HepG2 (cell line): Measurements from ENCODE around the gene TMEM209.

Experiments used
- ELF4 ChIP-seq: sonication (generic); formaldehyde crosslinking; IDR thresholded peaks from 2 replicates; pipeline ENCODE4 v1.5.0; 2020; ENCODE audit warnings: missing genetic modification reagents, mild to moderate bottlenecking, moderate library complexity, borderline replicate concordance
- MTA3 ChIP-seq: sonication (generic); formaldehyde crosslinking; IDR thresholded peaks from 2 replicates; pipeline ENCODE4 v1.4.0; 2020; ENCODE audit warnings: missing genetic modification reagents
- NFE2 ChIP-seq: sonication (generic); formaldehyde crosslinking; IDR thresholded peaks from 2 replicates; pipeline ENCODE4 v1.4.0; 2020; ENCODE audit warnings: missing genetic modification reagents
- NRL ChIP-seq: sonication (generic); formaldehyde crosslinking; IDR thresholded peaks from 2 replicates; pipeline ENCODE4 v1.5.0; 2020; ENCODE audit warnings: missing genetic modification reagents, mild to moderate bottlenecking, moderate library complexity, borderline replicate concordance
- YY1 ChIP-seq: IDR thresholded peaks from 2 replicates; pipeline ENCODE4 v1.6.1; 2011; ENCODE audit warnings: low read length, low read depth, moderate library complexity, mild to moderate bottlenecking; ENCODE audit not compliant: insufficient read depth, insufficient replicate concordance

- no peak for TF ChIP-seq NRL (CRISPR knock-in tag)
- TF ChIP-seq ELF4 (CRISPR knock-in tag), result no peak
- no peak for TF ChIP-seq YY1
- no peak for TF ChIP-seq NFE2 (CRISPR knock-in tag)
- no peak for TF ChIP-seq MTA3 (CRISPR knock-in tag)
These were observed 16.5 kb upstream of the TMEM209 start for GRCh38 chr7:130221746-130222145.
